GM19328 (cell line): Measurements from ENCODE around the gene ZNRF3.

Source experiments
- ATAC-seq: cut with Tn5 transposase; IDR thresholded peaks from one replicate; pipeline ENCODE4 v1.9.1; 2021; ENCODE audit warnings: mild to moderate bottlenecking, moderate library complexity; ENCODE audit not compliant: unreplicated experiment

Gene ZNRF3

GRCh38 chr22:28950617-28951411, 67.4 kb downstream of the ZNRF3 start:
- no peak for ATAC-seq

- ATAC-seq, result no peak
Measured at GRCh38 chr22:28951530-28951929, 68.2 kb downstream of the ZNRF3 start.

GRCh38 chr22:28951969-28952521, 68.7 kb downstream of the ZNRF3 start:
- no peak for ATAC-seq

- ATAC-seq, result no peak
Measured at GRCh38 chr22:28952857-28953256, 69.5 kb downstream of the ZNRF3 start.

- no peak for ATAC-seq
Measured at GRCh38 chr22:28953403-28953802, 70.0 kb downstream of the ZNRF3 start.

GRCh38 chr22:28953976-28954880, 70.9 kb downstream of the ZNRF3 start:
- no peak for ATAC-seq

- ATAC-seq, result peak; percentile 58
Measured at GRCh38 chr22:28955817-28956216, 72.4 kb downstream of the ZNRF3 start.

- no peak for ATAC-seq
Measured at GRCh38 chr22:28956506-28956905, 73.1 kb downstream of the ZNRF3 start.

- no peak for ATAC-seq
Measured at GRCh38 chr22:28958611-28959010, 75.2 kb downstream of the ZNRF3 start.

- no peak for ATAC-seq
Measured at GRCh38 chr22:28962042-28962554, 78.7 kb downstream of the ZNRF3 start.

- no peak for ATAC-seq
Measured at GRCh38 chr22:28963362-28963761, 80.0 kb downstream of the ZNRF3 start.

- no peak for ATAC-seq
Measured at GRCh38 chr22:28967163-28967665, 83.8 kb downstream of the ZNRF3 start.

GRCh38 chr22:28967969-28968368, 84.6 kb downstream of the ZNRF3 start:
- ATAC-seq, result no peak

- ATAC-seq, result no peak
Measured at GRCh38 chr22:28969401-28970168, 86.2 kb downstream of the ZNRF3 start.

- no peak for ATAC-seq
Measured at GRCh38 chr22:28973352-28973751, 90.0 kb downstream of the ZNRF3 start.

- ATAC-seq, result no peak
Measured at GRCh38 chr22:28977060-28977459, 93.7 kb downstream of the ZNRF3 start.

- ATAC-seq, result no peak
Measured at GRCh38 chr22:28977481-28977971, 94.2 kb downstream of the ZNRF3 start.

GRCh38 chr22:28978158-28978557, 94.8 kb downstream of the ZNRF3 start:
- no peak for ATAC-seq

- ATAC-seq, result no peak
Measured at GRCh38 chr22:28978863-28979796, 95.8 kb downstream of the ZNRF3 start.
